SK-N-SH (cell line): ENCODE measurements around the gene VDAC1. TPM values are rescaled to one million over a fixed set of nuclear protein-coding genes. Genes with fewer than 3 reads are reported as not detected.

Experiments used
- CTCF ChIA-PET: fragments of 300-600, 350-600 bp; formaldehyde crosslinking; extraction: SDS; loops from one replicate; lab custom pipeline; 2021; lab: Yijun Ruan, JAX
- POLR2A ChIA-PET: fragments of 350-600 bp; sonication (Branson Sonifier 250); formaldehyde crosslinking; extraction: SDS; loops from one replicate; lab custom pipeline; 2020; ENCODE audit warnings: antibody characterized with exemption, inconsistent platforms; lab: Yijun Ruan, JAX
- DNase-seq: peaks from one replicate; pipeline ENCODE4 v3.0.0; 2012
- H2AFZ ChIP-seq: fragments of 200-600 bp; sonication (generic); 2 replicates; pipeline ENCODE4 v1.8.1; 2016; ENCODE audit warnings: antibody characterized with exemption, mild to moderate bottlenecking, low read depth
- H3F3A ChIP-seq: fragments of 200-600 bp; sonication (generic); replicated peaks from 2 replicates; pipeline ENCODE3; 2016; ENCODE audit warnings: antibody characterized with exemption, mild to moderate bottlenecking; ENCODE audit not compliant: insufficient read depth
- H3K27ac ChIP-seq, 2 experiments: fragments of 200-500 bp in 1 of 2; fragments of 200-600 bp in 1 of 2; sonication (Bioruptor generic) in 1 of 2; sonication (generic), shearing (Covaris generic) in 1 of 2; 2 replicates each; pipeline versions ENCODE4 v1.5.1 to v1.6.1; 2014 to 2016; ENCODE audit warnings: low read depth in 2 of 2, inconsistent platforms in 1 of 2, low read length in 1 of 2, mild to moderate bottlenecking in 1 of 2, mixed read lengths in 1 of 2
- H3K27me3 ChIP-seq: fragments of 200-600 bp; sonication (generic), shearing (Covaris generic); 2 replicates; pipeline ENCODE4 v1.6.1; 2016; ENCODE audit warnings: mixed run types; ENCODE audit not compliant: insufficient read depth
- H3K36me3 ChIP-seq, 2 experiments: fragments of 200-500 bp in 1 of 2; fragments of 200-600 bp in 1 of 2; sonication (Bioruptor generic) in 1 of 2; sonication (generic) in 1 of 2; replicated peaks in 1 of 2; 2 replicates each; pipeline versions ENCODE3 to v1.5.1; 2014 to 2016; ENCODE audit warnings: low read length in 1 of 2, mild to moderate bottlenecking in 1 of 2; ENCODE audit not compliant: insufficient read depth in 2 of 2, control insufficient read depth in 1 of 2
- H3K4me1 ChIP-seq, 2 experiments: fragments of 200-500 bp in 1 of 2; fragments of 200-600 bp in 1 of 2; sonication (Bioruptor generic) in 1 of 2; sonication (generic), shearing (Covaris generic) in 1 of 2; 2 replicates each; pipeline versions ENCODE4 v1.5.1 to v1.6.1; 2014 to 2016; ENCODE audit warnings: low read depth in 1 of 2, low read length in 1 of 2, mixed run types in 1 of 2; ENCODE audit not compliant: insufficient read depth in 2 of 2, control insufficient read depth in 1 of 2
- H3K4me2 ChIP-seq: fragments of 200-600 bp; sonication (generic), shearing (Covaris generic); 2 replicates; pipeline ENCODE4 v1.6.1; 2017; ENCODE audit warnings: mixed run types
- H3K4me3 ChIP-seq, 2 experiments: fragments of 200-500 bp in 1 of 2; fragments of 200-600 bp in 1 of 2; sonication (Bioruptor generic) in 1 of 2; sonication (generic), shearing (Covaris generic) in 1 of 2; 2 replicates each; pipeline versions ENCODE4 v1.5.1 to v1.8.1; 2014 to 2016; ENCODE audit warnings: low read depth in 2 of 2, inconsistent platforms in 1 of 2, low read length in 1 of 2, mild to moderate bottlenecking in 1 of 2, mixed read lengths in 1 of 2, moderate library complexity in 1 of 2
- H3K79me2 ChIP-seq: fragments of 200-600 bp; sonication (generic); 2 replicates; pipeline ENCODE4 v1.8.1; 2017; ENCODE audit warnings: mild to moderate bottlenecking; ENCODE audit not compliant: insufficient read depth
- H3K9ac ChIP-seq: fragments of 200-600 bp; sonication (generic); 2 replicates; pipeline ENCODE4 v1.6.1; 2017; ENCODE audit warnings: mixed run types
- H3K9me2 ChIP-seq: fragments of 200-600 bp; sonication (generic); 2 replicates; pipeline ENCODE4 v1.6.1; 2017; ENCODE audit warnings: mixed run types
- H3K9me3 ChIP-seq: fragments of 200-600 bp; sonication (generic); 2 replicates; pipeline ENCODE4 v1.6.1; 2017; ENCODE audit warnings: mixed run types, mild to moderate bottlenecking, moderate library complexity
- H4K20me1 ChIP-seq: fragments of 200-600 bp; sonication (generic); 2 replicates; pipeline ENCODE4 v1.6.1; 2017; ENCODE audit warnings: mild to moderate bottlenecking, mixed run types; ENCODE audit not compliant: insufficient read depth
- CHD2 ChIP-seq: fragments of 150-350 bp; IDR thresholded peaks from 2 replicates; pipeline ENCODE4 v1.6.1; 2018; ENCODE audit warnings: low read length; ENCODE audit not compliant: partially characterized antibody
- EP300 ChIP-seq, 2 experiments: IDR thresholded peaks; 2 replicates each; pipeline versions ENCODE4 v1.4.0 to v1.6.1; 2012; ENCODE audit warnings: borderline replicate concordance in 1 of 2, low read depth in 1 of 2, low read length in 1 of 2
- FOXM1 ChIP-seq: IDR thresholded peaks from 2 replicates; pipeline ENCODE4 v1.4.0; 2012; ENCODE audit warnings: low read depth, mild to moderate bottlenecking
- GABPA ChIP-seq: IDR thresholded peaks from 2 replicates; pipeline ENCODE4 v1.4.0; 2012; ENCODE audit warnings: low read depth, mild to moderate bottlenecking
- GATA2 ChIP-seq: sonication (generic); formaldehyde crosslinking; IDR thresholded peaks from 2 replicates; pipeline ENCODE4 v1.5.0; 2020; ENCODE audit warnings: mild to moderate bottlenecking, missing genetic modification reagents
- MEF2A ChIP-seq: IDR thresholded peaks from 2 replicates; pipeline ENCODE4 v1.4.0; 2012; ENCODE audit warnings: low read depth, borderline replicate concordance
- RAD21 ChIP-seq: IDR thresholded peaks from 2 replicates; pipeline ENCODE4 v1.6.1; 2012; ENCODE audit warnings: mild to moderate bottlenecking, low read length
- RCOR1 ChIP-seq: fragments of 150-350 bp; IDR thresholded peaks from 2 replicates; pipeline ENCODE4 v1.6.1; 2017; ENCODE audit warnings: antibody characterized with exemption, low read length
- RFX5 ChIP-seq: IDR thresholded peaks from 2 replicates; pipeline ENCODE4 v1.6.1; 2012; ENCODE audit warnings: mild to moderate bottlenecking, improper control_type of control experiment, low read length
- RXRA ChIP-seq: IDR thresholded peaks from 2 replicates; pipeline ENCODE4 v1.4.0; 2012; ENCODE audit warnings: low read depth, mild to moderate bottlenecking, borderline replicate concordance
- SIN3A ChIP-seq: IDR thresholded peaks from 2 replicates; pipeline ENCODE4 v1.6.1; 2012; ENCODE audit warnings: low read depth, mild to moderate bottlenecking, low read length, moderate library complexity, borderline replicate concordance
- SMC3 ChIP-seq: IDR thresholded peaks from 2 replicates; pipeline ENCODE4 v1.6.1; 2012; ENCODE audit warnings: low read depth, low read length, improper control_type of control experiment
- WGBS: methylation state at CpG from one replicate; pipeline ENCODE4 v1.1.6; 2017; ENCODE audit warnings: low lambda C conversion rate; 5-methylcytosine and 5-hydroxymethylcytosine counted together
- polyA plus RNA-seq, 3 experiments: library from polyadenylated mRNA; depleted of rRNA; stranded (reverse); fragments of >200 nt; gene quantifications; 2 replicates each; pipeline ENCODE4 v1.2.3, GENCODE V29; 2012

The VDAC1 gene
- polyA plus RNA-seq, 1 of the 3 experiments (the other 2 are of a cell fraction): 166 TPM

DNA sequence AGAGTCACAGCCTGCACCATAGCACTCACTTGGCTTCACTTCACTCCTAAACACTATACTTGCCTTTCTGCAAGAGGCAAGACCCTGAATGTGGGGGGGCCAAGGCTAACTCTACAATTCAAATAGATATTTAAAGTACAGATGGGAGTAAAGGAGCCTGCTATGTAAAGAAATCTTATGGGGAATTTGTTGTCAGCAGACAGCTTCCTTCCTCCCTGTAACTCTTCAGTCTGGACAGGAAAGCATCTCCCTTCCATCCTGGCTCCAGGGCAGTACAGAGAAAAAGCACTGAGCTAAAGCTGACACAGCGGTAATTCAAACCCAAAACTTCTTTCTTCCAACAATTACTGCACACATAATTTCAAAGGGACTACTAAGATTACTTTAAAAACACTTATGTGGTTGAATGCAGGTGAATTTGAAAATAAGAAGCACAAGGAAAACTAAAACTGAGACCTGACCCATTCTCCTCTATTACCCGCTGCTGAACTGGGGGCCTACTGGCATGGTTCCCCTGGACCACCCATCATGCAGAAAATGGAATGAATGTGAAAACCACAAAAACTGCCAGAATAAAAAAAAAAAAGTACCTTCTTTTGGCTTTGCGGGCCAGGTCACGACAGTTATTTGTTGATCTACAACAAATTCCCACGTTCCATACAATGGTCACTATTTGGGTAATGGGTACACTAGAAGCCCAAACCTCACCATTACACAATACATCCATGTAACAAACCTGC lies 13.4 kb downstream of the VDAC1 start:
- H3K79me2 ChIP-seq: peaks cover 99% of the 10 kb centered on the region
- H3K27me3 ChIP-seq: no peaks in the 10 kb centered on the region
- H3K36me3 ChIP-seq: peaks cover 30 to 47% of the 10 kb centered on the region in 2 experiments
- no peak for DNase-seq
- H3K9ac ChIP-seq: no peak overlapping the region
- H3F3A ChIP-seq: peaks cover 15% of the 10 kb centered on the region
- POLR2A ChIA-PET: interaction anchor here (1.0 kb wide), 1 partner anchor 14 kb away, joined by 3 read pairs; the partner anchor contains the start of gene VDAC1
- no peak overlapping the region for H3K27ac ChIP-seq
- WGBS: 99% methylated on average over 5 of the region's 5 CpGs
- H3K4me2 ChIP-seq: no peak overlapping the region
- H2AFZ ChIP-seq: no peak overlapping the region
- H3K9me3 ChIP-seq: no peaks in the 10 kb centered on the region
- H3K9me2 ChIP-seq: no peaks in the 10 kb centered on the region
- TF ChIP-seq MEF2A (no peak), FOXM1 (no peak)
- peaks cover 24 to 38% of the 10 kb centered on the region in 2 experiments; a peak in 2 of 4 replicates for H3K4me1 ChIP-seq
- peaks cover 84% of the 10 kb centered on the region for H4K20me1 ChIP-seq
- CTCF ChIA-PET: interaction anchor here (1.4 to 8.0 kb wide), 4 partner anchors 8 to 48 kb away, joined by 3 to 62 read pairs (median 6); no protein-coding TSS in a partner anchor
- no peak overlapping the region for H3K4me3 ChIP-seq

DNA sequence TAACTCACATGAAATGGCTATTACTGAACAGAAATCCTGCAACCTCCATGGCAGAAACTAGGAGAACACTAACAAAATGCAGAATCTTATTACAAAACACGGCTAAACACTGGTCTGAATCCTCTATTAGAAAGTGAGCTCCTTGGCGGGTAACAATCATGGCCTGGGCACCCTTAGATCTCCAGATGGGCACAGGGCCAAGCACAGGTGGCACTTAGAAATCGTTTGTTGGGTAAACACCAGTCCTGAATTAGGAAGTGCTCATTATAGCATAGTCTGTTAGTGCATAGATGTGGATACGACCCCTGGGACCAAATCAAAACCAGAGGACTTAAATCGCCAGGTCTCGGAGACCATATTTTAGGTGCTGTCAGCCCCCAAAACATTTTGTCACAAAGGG lies 14.4 kb downstream of the VDAC1 start:
- Histone ChIP-seq H3K27ac (no peak overlapping the region), H2AFZ (no peak overlapping the region), H3K4me1 (peaks cover 14 to 32% of the 10 kb centered on the region in 2 experiments; a peak in 2 of 4 replicates), H3K79me2 (peaks cover 99% of the 10 kb centered on the region), H3F3A (peaks cover 15% of the 10 kb centered on the region), H3K4me3 (no peak overlapping the region), H3K9me3 (no peaks in the 10 kb centered on the region), H3K36me3 (peaks cover 34 to 48% of the 10 kb centered on the region in 2 experiments), H3K9me2 (no peaks in the 10 kb centered on the region), H3K4me2 (no peak overlapping the region), H3K27me3 (no peaks in the 10 kb centered on the region), H4K20me1 (peaks cover 75% of the 10 kb centered on the region), H3K9ac (no peak overlapping the region)
- ChIA-PET POLR2A (no interaction called here), CTCF (interaction anchor here (0.8 to 1.5 kb wide), 3 partner anchors 9 to 49 kb away, joined by 3 to 5 read pairs (median 3); no protein-coding TSS in a partner anchor)
- 86% methylated on average over 6 of the region's 6 CpGs for WGBS
- TF ChIP-seq SIN3A (no peak), RFX5 (no peak), GATA2 (CRISPR knock-in tag) (no peak), RCOR1 (no peak), RAD21 (no peak), RXRA (no peak), EP300 (IDR thresholded peaks at IDR 0.05; ENCODE audit: borderline replicate concordance in 1 of 2, low read depth in 1 of 2, low read length in 1 of 2) (no peak), GABPA (no peak), CHD2 (no peak), MEF2A (no peak), SMC3 (no peak)
- DNase-seq: no peak
